Right atrium auricular region (tissue), 2 donors: ENCODE results near the gene CSF2RB. TPM values are rescaled to one million over a fixed set of nuclear protein-coding genes. Genes with fewer than 3 reads are reported as not detected.

Source experiments
- DNase-seq: peaks from one replicate; pipeline ENCODE4 v3.0.0-alpha.2; 2019; ENCODE audit warnings: low spot score
- H3K27ac ChIP-seq, 2 donors: fragments of 200-600 bp; sonication (generic); 1 replicate in 1 of 2; 2 replicates in 1 of 2; pipeline ENCODE4 v1.5.1; 2016 to 2019
- H3K27me3 ChIP-seq, 2 donors: fragments of 200-600 bp; sonication (generic); one replicate each; pipeline versions ENCODE4 v1.5.1 to v1.6.0; 2017 to 2019
- H3K36me3 ChIP-seq: fragments of 200-600 bp; sonication (generic); one replicate; pipeline ENCODE4 v1.5.1; 2016
- H3K4me1 ChIP-seq, 2 donors: fragments of 200-600 bp; sonication (generic); one replicate each; pipeline versions ENCODE4 v1.5.1 to v1.6.0; 2017 to 2019
- H3K4me3 ChIP-seq, 2 donors: fragments of 200-600 bp; sonication (generic); 1 replicate in 1 of 2; 2 replicates in 1 of 2; pipeline ENCODE4 v1.5.1; 2017 to 2019; ENCODE audit warnings: mild to moderate bottlenecking in 1 of 2, moderate library complexity in 1 of 2
- H3K9me3 ChIP-seq, 2 donors: fragments of 200-600 bp; sonication (generic); one replicate each; pipeline ENCODE4 v1.5.1; 2019
- CTCF ChIP-seq, 2 donors: fragments of 200-600 bp; sonication (generic); IDR thresholded peaks; one replicate each; pipeline ENCODE4 v1.5.1; 2019; ENCODE audit warnings: antibody characterized with exemption in 2 of 2
- total RNA-seq, 2 donors: library from RNA; depleted of rRNA; stranded (reverse); fragments of >200 nt; gene quantifications; one replicate each; pipeline ENCODE4 v1.1.0, GENCODE V29; 2016

CSF2RB gene
- total RNA-seq, 2 donors from 2014 or later = 1.8 to 4.2 TPM

- no peak for TF ChIP-seq CTCF (IDR thresholded peaks at IDR 0.05)
- no peak overlapping the region for H3K4me3 ChIP-seq
- peaks cover 0 to 8% of the 10 kb centered on the region in 2 donors for H3K9me3 ChIP-seq
- DNase-seq = no peak
- no peaks in the 10 kb centered on the region for H3K4me1 ChIP-seq
- H3K27me3 ChIP-seq = no peaks in the 10 kb centered on the region
- no peak overlapping the region for H3K27ac ChIP-seq
- H3K36me3 ChIP-seq = no peaks in the 10 kb centered on the region
Observed at GRCh38 chr22:36891646-36892045, 21.8 kb upstream of the CSF2RB start.

- no peak overlapping the region for H3K4me3 ChIP-seq
- no peak overlapping the region for H3K27ac ChIP-seq
- no peaks in the 10 kb centered on the region for H3K27me3 ChIP-seq
- peaks cover 0 to 8% of the 10 kb centered on the region in 2 donors for H3K9me3 ChIP-seq
- no peaks in the 10 kb centered on the region for H3K36me3 ChIP-seq
- TF ChIP-seq CTCF (IDR thresholded peaks at IDR 0.05) = no peak
- no peak for DNase-seq
- H3K4me1 ChIP-seq = no peaks in the 10 kb centered on the region
Observed at GRCh38 chr22:36892292-36892691, 21.1 kb upstream of the CSF2RB start.

DNA sequence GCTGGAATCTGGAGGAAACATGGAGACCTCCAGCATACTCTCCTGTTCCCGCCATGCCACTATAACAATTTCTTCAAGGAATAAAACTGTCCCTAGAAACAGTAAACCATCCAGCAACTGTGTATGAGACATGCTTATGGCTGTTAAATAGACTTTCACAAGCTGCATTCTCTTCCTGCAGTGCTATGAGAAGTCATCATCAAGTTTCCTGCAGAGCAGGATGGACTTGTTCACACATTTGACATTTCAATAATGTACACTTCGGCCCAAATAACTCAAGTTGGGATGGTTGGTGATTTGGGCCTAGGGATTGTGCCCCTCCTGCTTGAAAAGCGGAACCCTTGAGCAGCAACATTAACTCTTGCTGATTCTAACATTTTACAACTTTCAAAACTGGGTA is 20.2 kb upstream of the CSF2RB start:
- no peaks in the 10 kb centered on the region for H3K4me1 ChIP-seq
- no peaks in the 10 kb centered on the region for H3K36me3 ChIP-seq
- no peak overlapping the region for H3K27ac ChIP-seq
- DNase-seq = no peak
- no peak overlapping the region for H3K4me3 ChIP-seq
- H3K9me3 ChIP-seq = peaks cover 0 to 8% of the 10 kb centered on the region in 2 donors
- no peaks in the 10 kb centered on the region for H3K27me3 ChIP-seq
- no peak for TF ChIP-seq CTCF (IDR thresholded peaks at IDR 0.05)

- DNase-seq = no peak
- TF ChIP-seq CTCF (IDR thresholded peaks at IDR 0.05) = no peak
- Histone ChIP-seq H3K4me1 (no peaks in the 10 kb centered on the region), H3K36me3 (no peaks in the 10 kb centered on the region), H3K9me3 (peaks cover 0 to 8% of the 10 kb centered on the region in 2 donors), H3K27ac (no peak overlapping the region), H3K27me3 (no peaks in the 10 kb centered on the region), H3K4me3 (no peak overlapping the region)
Observed at GRCh38 chr22:36894266-36894665, 19.2 kb upstream of the CSF2RB start.

DNA sequence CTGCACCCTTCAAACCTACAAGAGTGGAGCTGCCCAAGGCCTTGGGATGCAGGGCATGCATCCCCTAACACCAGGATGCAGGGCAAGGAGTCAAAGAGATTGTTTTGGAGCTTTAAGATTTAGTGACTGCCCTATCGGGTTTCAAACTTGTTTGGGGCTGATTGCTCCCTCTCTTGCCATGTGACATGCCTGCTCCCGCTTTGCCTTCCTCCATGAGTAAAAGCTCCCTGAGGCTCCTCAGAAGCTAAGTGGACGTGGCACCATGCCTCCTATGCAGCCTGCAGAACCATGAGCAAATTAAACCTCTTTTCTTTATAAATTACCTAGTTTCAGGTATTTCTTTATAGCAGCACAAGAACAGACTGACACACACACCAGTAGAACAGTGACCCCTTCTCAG is 15.8 kb upstream of the CSF2RB start:
- Histone ChIP-seq H3K4me3 (no peak overlapping the region), H3K36me3 (no peaks in the 10 kb centered on the region), H3K9me3 (peaks cover 0 to 19% of the 10 kb centered on the region in 2 donors), H3K4me1 (no peaks in the 10 kb centered on the region), H3K27ac (no peak overlapping the region), H3K27me3 (no peaks in the 10 kb centered on the region)
- TF ChIP-seq CTCF (IDR thresholded peaks at IDR 0.05) = no peak
- no peak for DNase-seq

DNA sequence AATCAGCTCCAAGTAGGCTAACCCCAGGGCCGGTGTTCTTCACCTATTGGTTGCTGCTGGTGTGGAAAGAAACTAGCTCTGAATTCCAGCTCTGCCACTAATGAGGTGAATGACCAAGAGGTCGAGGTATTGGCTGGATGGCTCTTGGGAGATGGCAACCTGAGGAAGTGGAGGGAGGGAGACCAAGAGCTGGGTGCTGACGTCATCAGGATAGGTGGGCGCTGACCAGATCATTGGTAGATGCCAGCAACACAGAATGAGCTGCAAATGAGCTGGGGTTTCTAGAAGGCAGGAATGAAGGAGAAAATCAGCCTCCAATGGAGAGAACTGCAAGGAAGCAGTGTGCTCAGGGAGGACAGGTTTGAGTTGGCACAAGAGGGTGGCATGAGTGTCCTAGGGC is 14.7 kb upstream of the CSF2RB start:
- no peak for DNase-seq
- H3K27ac ChIP-seq = no peak overlapping the region
- H3K36me3 ChIP-seq = no peaks in the 10 kb centered on the region
- no peak for TF ChIP-seq CTCF (IDR thresholded peaks at IDR 0.05)
- peaks cover 0 to 19% of the 10 kb centered on the region in 2 donors for H3K9me3 ChIP-seq
- H3K27me3 ChIP-seq = no peaks in the 10 kb centered on the region
- H3K4me1 ChIP-seq = no peaks in the 10 kb centered on the region
- H3K4me3 ChIP-seq = no peak overlapping the region
